Activated gamma-delta T cell (primary cell): ENCODE measurements around the gene OR10H2.
"Not testable (repeated sequence)": the region's sequence is repeated elsewhere in the genome, so short reads cannot be mapped to it uniquely, and the experiment has no call there.

Source experiments
- DNase-seq: peaks from one replicate; lab custom pipeline; 2025; lab: John Stamatoyannopoulos, UW
- total RNA-seq, 2 donors: gene quantifications; one replicate each; lab custom pipeline; 2026; lab: John Stamatoyannopoulos, UW

OR10H2 gene
- total RNA-seq, result 0 reads per million in 2 donors

- no peak for DNase-seq
Measured at GRCh38 chr19:15727724-15728123, at the start of gene OR10H2. Gene OR10H2 (plus strand): TSS chr19:15728024. CDS start chr19:15728044, 20 bp downstream.

- no peak for DNase-seq
Measured at GRCh38 chr19:15679089-15679488, 48.7 kb upstream of the OR10H2 start.

- DNase-seq, result not testable (repeated sequence)
Measured at GRCh38 chr19:15679865-15680264, 48.0 kb upstream of the OR10H2 start.

GRCh38 chr19:15680478-15681322 lies 47.1 kb upstream of the OR10H2 start:
- DNase-seq, result no peak

GRCh38 chr19:15683411-15683810 lies 44.4 kb upstream of the OR10H2 start:
- no peak for DNase-seq

- DNase-seq, result no peak
Measured at GRCh38 chr19:15684828-15685227, 43.0 kb upstream of the OR10H2 start.

- no peak for DNase-seq
Measured at GRCh38 chr19:15696654-15697194, 31.1 kb upstream of the OR10H2 start.

- no peak for DNase-seq
Measured at GRCh38 chr19:15701757-15702533, 25.9 kb upstream of the OR10H2 start.

GRCh38 chr19:15702534-15702930 lies 25.3 kb upstream of the OR10H2 start:
- no peak for DNase-seq

- no peak for DNase-seq
Measured at GRCh38 chr19:15714638-15715037, 13.2 kb upstream of the OR10H2 start.

- no peak for DNase-seq
Measured at GRCh38 chr19:15715642-15716041, 12.2 kb upstream of the OR10H2 start.

- DNase-seq, result no peak
Measured at GRCh38 chr19:15717809-15718208, 10.0 kb upstream of the OR10H2 start.

- no peak for DNase-seq
Measured at GRCh38 chr19:15721268-15721667, 6.6 kb upstream of the OR10H2 start.

- no peak for DNase-seq
Measured at GRCh38 chr19:15722956-15723355, 4.9 kb upstream of the OR10H2 start.

GRCh38 chr19:15730538-15730937 lies 2.7 kb downstream of the OR10H2 start:
- no peak for DNase-seq

- no peak for DNase-seq
Measured at GRCh38 chr19:15732388-15732787, 4.6 kb downstream of the OR10H2 start.

- no peak for DNase-seq
Measured at GRCh38 chr19:15733895-15734294, 6.1 kb downstream of the OR10H2 start.

- no peak for DNase-seq
Measured at GRCh38 chr19:15737722-15738121, 9.9 kb downstream of the OR10H2 start, which contains the start of gene OR10H3. Gene OR10H3 (plus strand): TSS chr19:15737985. CDS start chr19:15741393, 3,408 bp downstream.

- DNase-seq, result no peak
Measured at GRCh38 chr19:15740785-15741184, 13.0 kb downstream of the OR10H2 start.

GRCh38 chr19:15748239-15748638 lies 20.4 kb downstream of the OR10H2 start:
- no peak for DNase-seq

- DNase-seq, result no peak
Measured at GRCh38 chr19:15758379-15758778, 30.6 kb downstream of the OR10H2 start.

GRCh38 chr19:15759962-15760565 lies 32.2 kb downstream of the OR10H2 start:
- DNase-seq, result no peak
